ENCODE data around the gene NPPC. TPM values are rescaled to one million over a fixed set of nuclear protein-coding genes. Genes with fewer than 3 reads are reported as not detected.

The NPPC gene
- total and polyA plus RNA-seq, 2 of the 8 experiments (the other 6 are each of a cell fraction or from before 2014, with no cell fraction given), result 1.3 to 4.7 TPM

DNA sequence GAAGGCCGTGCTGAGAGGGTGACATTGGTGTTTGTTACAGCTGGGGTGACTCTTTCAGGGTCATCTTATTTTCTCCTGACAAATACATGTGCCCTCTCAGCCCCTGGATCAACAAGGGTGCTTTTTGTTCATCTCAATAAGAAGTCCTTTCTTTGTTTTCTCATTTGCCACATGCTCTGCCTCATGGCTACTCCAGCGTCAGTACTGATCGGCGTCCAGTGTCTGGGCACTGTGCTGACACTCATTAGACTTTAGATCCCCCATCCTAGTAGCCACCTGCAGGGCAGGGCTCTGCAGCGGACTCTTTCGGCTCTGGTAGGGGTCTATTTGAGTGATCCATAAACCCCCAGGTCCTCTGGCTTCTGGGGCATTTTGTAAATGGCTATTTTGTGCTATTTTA, 38.4 kb downstream of the NPPC start:
- no peak overlapping the region for H3K23ac ChIP-seq (ENCODE audit: insufficient read length)
- no peak overlapping the region for H2BK120ac ChIP-seq (replicated peaks; ENCODE audit: low read depth, low read length)
- no peak overlapping the region for H3K4ac ChIP-seq (replicated peaks; ENCODE audit: insufficient read length, low read depth, low read length)
- H4K5ac ChIP-seq (ENCODE audit: insufficient read length, low read depth, low read length), result no peak overlapping the region
- H3K14ac ChIP-seq (ENCODE audit: insufficient read length), result no peak overlapping the region
- DNase-seq (ENCODE audit: low read depth in 1 of 2, low spot score in 2 of 2) (no peak), FAIRE-seq (no peak)
- H2BK20ac ChIP-seq (ENCODE audit: low read length), result no peak overlapping the region
- no peak overlapping the region for H2BK12ac ChIP-seq (ENCODE audit: low read depth, low read length)
- no peak overlapping the region for H3K9ac ChIP-seq (replicated peaks in 1 of 4; ENCODE audit: extremely low read depth in 1 of 4, low read depth in 3 of 4, low read length in 3 of 4)
- no peak overlapping the region for H2AK5ac ChIP-seq (ENCODE audit: low read depth, low read length)
- H3K23me2 ChIP-seq (ENCODE audit: low read depth, low read length), result no peaks in the 10 kb centered on the region; the same call in 1 of the 2 replicates
- H3K4me3 ChIP-seq (ENCODE audit: extremely low read depth in 1 of 4, insufficient read depth in 2 of 4, low read depth in 3 of 4, low read length in 4 of 4), result no peak overlapping the region
- H3K18ac ChIP-seq (ENCODE audit: extremely low read depth, low read length), result no peak overlapping the region
- no peak overlapping the region for H3K4me2 ChIP-seq (ENCODE audit: insufficient read depth in 1 of 2, low read depth in 2 of 2, low read length in 2 of 2)
- H3K9me3 ChIP-seq (ENCODE audit: insufficient read depth in 2 of 2, low read depth in 1 of 2, low read length in 1 of 2), result peaks cover 0 to 2% of the 10 kb centered on the region in 2 experiments; a peak in 1 of 4 replicates
- H3K4me1 ChIP-seq (replicated peaks in 1 of 4; ENCODE audit: control insufficient read depth in 3 of 4, insufficient read depth in 4 of 4, low read length in 3 of 4), result no peaks in the 10 kb centered on the region
- no peak overlapping the region for H3K27ac ChIP-seq (ENCODE audit: low read depth, low read length)
- ChIA-PET CTCF (ENCODE audit: partially characterized antibody) (interaction anchor here (2.4 kb wide), 1 partner anchor 13 kb away, joined by 10 read pairs; no protein-coding TSS in a partner anchor), POLR2A (ENCODE audit: partially characterized antibody) (no interaction called here)
- no peaks in the 10 kb centered on the region for H3K27me3 ChIP-seq (replicated peaks in 1 of 4; ENCODE audit: control insufficient read depth in 3 of 4, extremely low read depth in 1 of 4, insufficient read depth in 3 of 4, low read length in 3 of 4)
- H2BK15ac ChIP-seq (ENCODE audit: low read length), result no peak overlapping the region
- no peak overlapping the region for H2AFZ ChIP-seq (ENCODE audit: low read length)
- H3K56ac ChIP-seq (replicated peaks; ENCODE audit: insufficient read length, low read depth, low read length), result no peak overlapping the region
- no peak overlapping the region for H4K91ac ChIP-seq (replicated peaks; ENCODE audit: insufficient read length, low read length)
- no peak overlapping the region for H2BK5ac ChIP-seq (ENCODE audit: low read depth, low read length)
- no peaks in the 10 kb centered on the region for H4K20me1 ChIP-seq (replicated peaks in 1 of 2; ENCODE audit: control insufficient read depth in 1 of 2, insufficient read depth in 2 of 2, low read length in 2 of 2)
- no peaks in the 10 kb centered on the region for H3K79me2 ChIP-seq (ENCODE audit: control insufficient read depth in 1 of 2, insufficient read depth in 2 of 2, low read length in 2 of 2)
- H3K79me1 ChIP-seq (ENCODE audit: low read depth, low read length), result no peaks in the 10 kb centered on the region
- H3K36me3 ChIP-seq (ENCODE audit: control insufficient read depth in 2 of 4, insufficient read depth in 4 of 4, low read length in 3 of 4), result no peaks in the 10 kb centered on the region
- 90% methylated on average over 6 of the region's 6 CpGs; no CpG with 5 or more reads in 1 of the 2 experiments for WGBS, 2 experiments (ENCODE audit: extremely low coverage in 1 of 2, insufficient coverage in 1 of 2, insufficient read length in 1 of 2, insufficient replicate concordance in 2 of 2, low coverage in 1 of 2, low lambda C conversion rate in 2 of 2, missing lambda C conversion rate in 1 of 2)
- no peak overlapping the region for H4K8ac ChIP-seq (ENCODE audit: extremely low read depth, insufficient read depth, low read length)
- TF ChIP-seq SP2 (IDR thresholded peaks at IDR 0.05; ENCODE audit: low read length), result no peak
- TF ChIP-seq BCL11A (IDR thresholded peaks at IDR 0.05; ENCODE audit: low read depth in 2 of 2, low read length in 2 of 2), result no peak
- TF ChIP-seq USF2 (IDR thresholded peaks at IDR 0.05; ENCODE audit: low read length), result no peak
- no peak for TF ChIP-seq TCF12 (IDR thresholded peaks at IDR 0.05; ENCODE audit: low read depth, low read length)
- TF ChIP-seq SP1 (IDR thresholded peaks at IDR 0.05; ENCODE audit: low read depth, low read length), result no peak
- TF ChIP-seq JUND (IDR thresholded peaks at IDR 0.05; ENCODE audit: low read length), result no peak
- no peak for TF ChIP-seq SIN3A (conservative IDR thresholded peaks at IDR 0.05 in 1 of 2, IDR thresholded peaks at IDR 0.05 in 1 of 2; ENCODE audit: low read depth in 1 of 2, low read length in 2 of 2)
- no peak for TF ChIP-seq SAP30 (IDR thresholded peaks at IDR 0.05; ENCODE audit: insufficient read depth, insufficient replicate concordance, low read length)
- TF ChIP-seq ATF3 (IDR thresholded peaks at IDR 0.05; ENCODE audit: insufficient read depth, low read depth, low read length), result no peak
- no peak for TF ChIP-seq MAFK (IDR thresholded peaks at IDR 0.05; ENCODE audit: low read depth, low read length)
- TF ChIP-seq RNF2 (IDR thresholded peaks at IDR 0.05; ENCODE audit: borderline replicate concordance, low read depth, low read length, missing control alignments, poor library complexity, severe bottlenecking), result no peak
- no peak for TF ChIP-seq CBX5 (IDR thresholded peaks at IDR 0.05; ENCODE audit: low read depth, low read length)
- TF ChIP-seq CHD2 (IDR thresholded peaks at IDR 0.05; ENCODE audit: low read length), result no peak

Measured in H1 (cell line).